Breast epithelium (tissue), 3 donors: ENCODE data around the gene RND3.

Source experiments
- POLR2A ChIP-seq: fragments of 450-650 bp; IDR thresholded peaks from one replicate; pipeline ENCODE4 v1.6.1; 2016; ENCODE audit warnings: antibody characterized with exemption, mild to moderate bottlenecking, moderate library complexity
- POLR2AphosphoS5 ChIP-seq, 3 donors: sonication (generic); formaldehyde crosslinking; IDR thresholded peaks; one replicate each; pipeline ENCODE4 v1.6.1; 2017; ENCODE audit warnings: antibody characterized with exemption in 3 of 3
- TF ChIP-seq, protein P1 (sequence below), 3 donors: fragments of 450-650 bp; IDR thresholded peaks; one replicate each; pipeline ENCODE4 v1.5.1; 2016 to 2017; ENCODE audit warnings: antibody characterized with exemption in 3 of 3, mild to moderate bottlenecking in 3 of 3, moderate library complexity in 3 of 3

DNA sequence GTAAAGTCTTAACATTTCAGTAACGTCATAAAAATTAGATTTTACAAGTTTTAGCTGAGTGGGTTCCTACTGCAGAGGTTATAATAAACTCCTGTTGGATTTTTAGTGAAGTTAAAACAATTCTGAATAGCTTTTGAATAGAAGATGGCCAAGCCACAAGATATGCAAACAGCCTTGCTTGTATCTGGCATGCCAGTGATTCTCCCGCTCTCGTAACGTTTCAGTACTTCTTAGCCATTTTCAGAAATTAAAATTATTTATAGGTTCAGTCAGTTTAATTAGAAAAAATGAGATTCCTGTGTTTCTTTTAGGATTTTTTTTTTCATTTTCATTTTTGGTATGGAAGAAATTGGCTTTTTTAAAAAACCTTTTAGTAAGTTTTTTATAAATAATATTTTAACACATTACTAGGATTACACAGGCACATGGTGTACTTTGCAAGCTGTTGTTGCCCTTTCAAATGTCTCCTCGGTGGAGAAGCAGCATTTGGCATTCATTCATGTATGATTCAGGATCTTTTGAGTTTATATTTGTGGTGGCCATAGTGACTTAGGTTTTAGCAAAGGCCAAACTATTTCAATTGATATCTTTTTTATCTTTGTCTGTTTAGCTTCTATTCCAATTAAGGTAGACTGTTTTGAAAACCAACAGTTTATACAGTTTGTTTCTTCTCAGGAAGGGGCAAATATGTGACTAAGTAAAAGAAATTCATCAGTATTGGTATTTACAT lies 30.6 kb upstream of the RND3 start:
- TF ChIP-seq POLR2A (no peak), POLR2AphosphoS5 (IDR thresholded peaks at IDR 0.05) (no peak)
- TF ChIP-seq, protein P1, sequence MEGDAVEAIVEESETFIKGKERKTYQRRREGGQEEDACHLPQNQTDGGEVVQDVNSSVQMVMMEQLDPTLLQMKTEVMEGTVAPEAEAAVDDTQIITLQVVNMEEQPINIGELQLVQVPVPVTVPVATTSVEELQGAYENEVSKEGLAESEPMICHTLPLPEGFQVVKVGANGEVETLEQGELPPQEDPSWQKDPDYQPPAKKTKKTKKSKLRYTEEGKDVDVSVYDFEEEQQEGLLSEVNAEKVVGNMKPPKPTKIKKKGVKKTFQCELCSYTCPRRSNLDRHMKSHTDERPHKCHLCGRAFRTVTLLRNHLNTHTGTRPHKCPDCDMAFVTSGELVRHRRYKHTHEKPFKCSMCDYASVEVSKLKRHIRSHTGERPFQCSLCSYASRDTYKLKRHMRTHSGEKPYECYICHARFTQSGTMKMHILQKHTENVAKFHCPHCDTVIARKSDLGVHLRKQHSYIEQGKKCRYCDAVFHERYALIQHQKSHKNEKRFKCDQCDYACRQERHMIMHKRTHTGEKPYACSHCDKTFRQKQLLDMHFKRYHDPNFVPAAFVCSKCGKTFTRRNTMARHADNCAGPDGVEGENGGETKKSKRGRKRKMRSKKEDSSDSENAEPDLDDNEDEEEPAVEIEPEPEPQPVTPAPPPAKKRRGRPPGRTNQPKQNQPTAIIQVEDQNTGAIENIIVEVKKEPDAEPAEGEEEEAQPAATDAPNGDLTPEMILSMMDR (IDR thresholded peaks at IDR 0.05): no peak
